IMR-90 (cell line): ENCODE data around the gene PRR5. TPM values are rescaled to one million over a fixed set of nuclear protein-coding genes. Genes with fewer than 3 reads are reported as not detected.
"Not testable (repeated sequence)": the region's sequence is repeated elsewhere in the genome, so short reads cannot be mapped to it uniquely, and the experiment has no call there.

Source experiments
- ATAC-seq: fragments of 200-7000 bp; cut with Tn5 transposase; 2 replicates; pipeline ENCODE4 v1.9.1; 2020; ENCODE audit warnings: low read depth, mild to moderate bottlenecking, moderate library complexity
- BruUV-seq: library from RNA; stranded (reverse); fragments of 400-500 nt; replicated peaks from 2 replicates; lab custom pipeline; 2021; lab: Mats Ljungman, UMichigan
- CTCF ChIA-PET: fragments of 300-600 bp; formaldehyde crosslinking; extraction: SDS; loops from one replicate; lab custom pipeline; 2021; ENCODE audit warnings: antibody characterized with exemption; lab: Yijun Ruan, JAX
- POLR2A ChIA-PET: fragments of 300-600 bp; sonication (Branson Sonifier 250); formaldehyde crosslinking; loops from one replicate; lab custom pipeline; 2022; ENCODE audit warnings: antibody characterized with exemption; ENCODE audit not compliant: unreplicated experiment; lab: Charles Lee
- DNase-seq: peaks from one replicate; pipeline ENCODE4 v3.0.0; 2013
- H2AFZ ChIP-seq: replicated peaks from 2 replicates; pipeline ENCODE3; 2013; ENCODE audit warnings: low read length, mild to moderate bottlenecking; ENCODE audit not compliant: poor library complexity
- H2AK5ac ChIP-seq: 2 replicates; pipeline ENCODE4 v1.6.1; 2013; ENCODE audit warnings: low read depth, low read length, inconsistent platforms
- H2AK9ac ChIP-seq: replicated peaks from 2 replicates; pipeline ENCODE3; 2013; ENCODE audit warnings: mild to moderate bottlenecking, low read depth, low read length, moderate library complexity; ENCODE audit not compliant: poor library complexity
- H2BK120ac ChIP-seq: 2 replicates; pipeline ENCODE4 v1.6.1; 2013; ENCODE audit warnings: low read depth, low read length, inconsistent platforms
- H2BK15ac ChIP-seq: 3 replicates; pipeline ENCODE4 v1.6.1; 2013; ENCODE audit warnings: low read depth, low read length, inconsistent platforms
- H2BK20ac ChIP-seq: 2 replicates; pipeline ENCODE4 v1.6.1; 2013; ENCODE audit warnings: low read depth, mild to moderate bottlenecking, inconsistent platforms, low read length, moderate library complexity
- H2BK5ac ChIP-seq: 2 replicates; pipeline ENCODE4 v1.6.1; 2013; ENCODE audit warnings: mild to moderate bottlenecking, low read depth, low read length, inconsistent platforms; ENCODE audit not compliant: poor library complexity, severe bottlenecking
- H3K14ac ChIP-seq: replicated peaks from 2 replicates; pipeline ENCODE4 v1.6.1; 2013; ENCODE audit warnings: low read depth, low read length, inconsistent platforms
- H3K18ac ChIP-seq: 2 replicates; pipeline ENCODE4 v1.6.1; 2013; ENCODE audit warnings: low read depth, low read length, control low read depth
- H3K23ac ChIP-seq: 2 replicates; pipeline ENCODE4 v1.6.1; 2013; ENCODE audit warnings: low read depth, low read length, inconsistent platforms
- H3K27ac ChIP-seq: 2 replicates; pipeline ENCODE4 v1.5.1; 2013; ENCODE audit warnings: mild to moderate bottlenecking, control low read depth, low read length; ENCODE audit not compliant: insufficient read depth
- H3K27me3 ChIP-seq: 2 replicates; pipeline ENCODE4 v1.6.1; 2013; ENCODE audit warnings: low read length; ENCODE audit not compliant: control insufficient read depth, insufficient read depth
- H3K36me3 ChIP-seq: 2 replicates; pipeline ENCODE4 v1.6.1; 2013; ENCODE audit warnings: low read length, mixed read lengths; ENCODE audit not compliant: control insufficient read depth, insufficient read depth
- H3K4ac ChIP-seq: 2 replicates; pipeline ENCODE4 v1.6.1; 2013; ENCODE audit warnings: low read depth, low read length, inconsistent platforms
- H3K4me1 ChIP-seq: 2 replicates; pipeline ENCODE4 v1.6.1; 2013; ENCODE audit warnings: low read length, mixed read lengths; ENCODE audit not compliant: control insufficient read depth, insufficient read depth
- H3K4me2 ChIP-seq: 2 replicates; pipeline ENCODE4 v1.6.1; 2013; ENCODE audit warnings: low read depth, mild to moderate bottlenecking, control low read depth, low read length, moderate library complexity
- H3K4me3 ChIP-seq: 2 replicates; pipeline ENCODE4 v1.5.1; 2013; ENCODE audit warnings: low read depth, mild to moderate bottlenecking, control low read depth, low read length, moderate library complexity; ENCODE audit not compliant: insufficient read depth
- H3K56ac ChIP-seq: 2 replicates; pipeline ENCODE4 v1.6.1; 2013; ENCODE audit warnings: low read length, inconsistent platforms; ENCODE audit not compliant: insufficient read depth; ENCODE audit errors: extremely low read depth
- H3K79me1 ChIP-seq, 2 experiments: 2 replicates each; pipeline ENCODE4 v1.6.1; 2013; ENCODE audit warnings: low read length in 2 of 2, inconsistent platforms in 1 of 2, low read depth in 1 of 2
- H3K9ac ChIP-seq: 2 replicates; pipeline ENCODE4 v1.6.1; 2013; ENCODE audit warnings: low read depth, low read length, control low read depth
- H3K9me1 ChIP-seq: 2 replicates; pipeline ENCODE4 v1.6.1; 2013; ENCODE audit warnings: low read length, inconsistent platforms; ENCODE audit not compliant: insufficient read depth
- H3K9me3 ChIP-seq: 2 replicates; pipeline ENCODE4 v1.6.1; 2013; ENCODE audit warnings: low read length; ENCODE audit not compliant: control insufficient read depth, insufficient read depth
- H4K20me1 ChIP-seq: 2 replicates; pipeline ENCODE4 v1.6.1; 2013; ENCODE audit warnings: low read length, inconsistent platforms; ENCODE audit not compliant: insufficient read depth
- H4K5ac ChIP-seq: 2 replicates; pipeline ENCODE4 v1.6.1; 2013; ENCODE audit warnings: mild to moderate bottlenecking, low read depth, low read length, control low read depth
- H4K8ac ChIP-seq, 2 experiments: 2 replicates each; pipeline ENCODE4 v1.6.1; 2013; ENCODE audit warnings: low read depth in 2 of 2, low read length in 2 of 2, control low read depth in 1 of 2, inconsistent platforms in 1 of 2
- H4K91ac ChIP-seq: 2 replicates; pipeline ENCODE4 v1.6.1; 2013; ENCODE audit warnings: low read depth, low read length, inconsistent platforms; ENCODE audit not compliant: insufficient read depth
- BHLHE40 ChIP-seq: fragments of 150-350 bp; IDR thresholded peaks from 2 replicates; pipeline ENCODE4 v1.6.1; 2016; ENCODE audit warnings: mild to moderate bottlenecking, low read depth, low read length
- FOS ChIP-seq: fragments of 150-350 bp; IDR thresholded peaks from 2 replicates; pipeline ENCODE4 v1.6.1; 2016; ENCODE audit warnings: low read depth, low read length
- MXI1 ChIP-seq: IDR thresholded peaks from 2 replicates; pipeline ENCODE4 v1.6.1; 2012; ENCODE audit warnings: low read depth, mild to moderate bottlenecking, low read length, moderate library complexity, borderline replicate concordance
- WGBS, 2 experiments: methylation state at CpG; one replicate each; pipeline versions ENCODE4 v1.1.5 to v1.1.7; 2013; ENCODE audit warnings: missing lambda C conversion rate in 2 of 2; ENCODE audit not compliant: insufficient read length in 1 of 2; ENCODE audit errors: extremely low coverage in 2 of 2; 5-methylcytosine and 5-hydroxymethylcytosine counted together
- dilution Hi-C: fragments of 300-500 bp; cut with HindIII; formaldehyde crosslinking; loops from one replicate; pipeline ENCODE4 v1.14.3; 2018; ENCODE audit warnings: low sequenced_read_pairs; ENCODE audit not compliant: unreplicated experiment
- in situ Hi-C: fragments of 300-500 bp; cut with MboI; formaldehyde crosslinking; loops from 3 replicates; pipeline ENCODE4 v1.14.3; 2019; ENCODE audit warnings: low sequenced_read_pairs, inconsistent platforms, mixed read lengths
- intact Hi-C: fragments of 100-400 bp; cut with micrococcal nuclease; formaldehyde crosslinking; loops from 2 replicates; pipeline ENCODE4 v1.10.0; 2022
- polyA plus RNA-seq, 3 experiments: library from polyadenylated mRNA; depleted of rRNA; stranded (reverse); fragments of >200 nt; gene quantifications; 2 replicates each; pipeline ENCODE4 v1.2.3, GENCODE V29; 2012; ENCODE audit warnings: low replicate concordance in 1 of 3
- total RNA-seq: library from RNA; depleted of rRNA; stranded (reverse); fragments of >200 nt; gene quantifications from 2 replicates; pipeline ENCODE4 v1.2.3, GENCODE V29; 2012

Gene PRR5
- total and polyA plus RNA-seq, 2 of the 4 experiments (the other 2 are of a cell fraction) = 8.1 to 24.3 TPM

DNA sequence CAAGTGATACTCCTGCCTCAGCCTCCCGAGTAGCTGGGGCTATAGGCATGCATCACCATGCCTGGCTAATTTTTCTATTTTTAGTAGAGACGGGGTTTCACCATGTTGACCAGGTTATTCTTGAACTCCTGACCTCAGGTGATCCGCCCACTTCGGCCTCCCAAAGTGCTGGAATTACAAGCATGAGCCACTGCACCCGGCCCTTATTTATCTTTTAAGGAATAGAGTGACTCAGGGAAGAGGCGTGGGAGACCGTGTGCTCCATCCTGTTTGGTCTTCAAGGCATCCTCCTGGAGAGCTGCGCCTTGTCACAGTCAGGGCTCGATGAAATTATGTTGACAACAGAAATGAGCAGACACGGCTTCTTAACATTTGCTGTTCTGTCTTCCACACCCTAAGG is 37.7 kb downstream of the PRR5 start:
- H2AFZ ChIP-seq = peak overlapping the region; percentile 63
- H4K5ac ChIP-seq, H3K27me3 ChIP-seq, H3K9ac ChIP-seq, intact Hi-C loops, H3K36me3 ChIP-seq, H4K20me1 ChIP-seq, H3K4me3 ChIP-seq, POLR2A ChIA-PET, dilution Hi-C loops, H3K27ac ChIP-seq, H3K4me2 ChIP-seq, H3K9me3 ChIP-seq, CTCF ChIA-PET, H3K79me1 ChIP-seq, BruUV-seq: not testable (repeated sequence)
- peak overlapping the region; percentile 62 for H4K91ac ChIP-seq
- H3K9me1 ChIP-seq = peaks cover 16% of the 10 kb centered on the region
- peak overlapping the region; percentile 76; the same call in 1 of the 3 replicates for H2BK15ac ChIP-seq
- ATAC-seq = peak; percentile 44
- peak overlapping the region; percentile 76 for H2AK9ac ChIP-seq
- peak overlapping the region; percentile 56 for H2AK5ac ChIP-seq
- peak overlapping the region; percentile 64; the same call in 1 of the 2 replicates for H3K4ac ChIP-seq
- H3K23ac ChIP-seq = peak overlapping the region; percentile 86; the same call in 1 of the 2 replicates
- H2BK20ac ChIP-seq = peak overlapping the region; percentile 78; the same call in 1 of the 2 replicates
- peak overlapping the region; percentile 33; the same call in 1 of the 2 replicates for H3K18ac ChIP-seq
- peak overlapping the region; percentile 81 for H2BK120ac ChIP-seq
- peak; percentile 83 for DNase-seq
- in situ Hi-C loops = loop anchor here (5.0 kb wide), 1 partner anchor 42 kb away; no protein-coding TSS in a partner anchor
- H3K4me1 ChIP-seq = peaks cover 34% of the 10 kb centered on the region
- peak overlapping the region; percentile 63; the same call in 1 of the 2 replicates for H3K14ac ChIP-seq
- peak overlapping the region; percentile 12 for H2BK5ac ChIP-seq
- WGBS, 2 experiments = 20% methylated on average over 1 of the region's 10 CpGs; no CpG with 5 or more reads in 1 of the 2 experiments
- H4K8ac ChIP-seq = peak overlapping the region in 1 of 2 experiments; percentile 63; a peak in 1 of 4 replicates
- TF ChIP-seq MXI1 (0 out of 2 replicates have a peak, but pooled peaks have one; percentile 16), FOS (peak; percentile 43; the same call in 1 of the 2 replicates), BHLHE40 (peak; percentile 85)
- H3K56ac ChIP-seq = peak overlapping the region; percentile 38; the same call in 1 of the 2 replicates
